DOHH2 (cell line): ENCODE results near the gene CFAP57.

Experiments used
- EZH2phosphoT487 ChIP-seq: fragments of 200-600 bp; sonication (generic); IDR thresholded peaks from 2 replicates; pipeline ENCODE4 v1.6.1; 2017; ENCODE audit warnings: borderline replicate concordance, mild to moderate bottlenecking, antibody characterized with exemption, low read length, moderate library complexity, mixed read lengths
- TF ChIP-seq, protein P1 (sequence below): fragments of 200-600 bp; sonication (generic); IDR thresholded peaks from one replicate; pipeline ENCODE4 v1.5.1; 2014; ENCODE audit warnings: antibody characterized with exemption, mild to moderate bottlenecking, low read depth, low read length; ENCODE audit not compliant: poor library complexity, severe bottlenecking

DNA sequence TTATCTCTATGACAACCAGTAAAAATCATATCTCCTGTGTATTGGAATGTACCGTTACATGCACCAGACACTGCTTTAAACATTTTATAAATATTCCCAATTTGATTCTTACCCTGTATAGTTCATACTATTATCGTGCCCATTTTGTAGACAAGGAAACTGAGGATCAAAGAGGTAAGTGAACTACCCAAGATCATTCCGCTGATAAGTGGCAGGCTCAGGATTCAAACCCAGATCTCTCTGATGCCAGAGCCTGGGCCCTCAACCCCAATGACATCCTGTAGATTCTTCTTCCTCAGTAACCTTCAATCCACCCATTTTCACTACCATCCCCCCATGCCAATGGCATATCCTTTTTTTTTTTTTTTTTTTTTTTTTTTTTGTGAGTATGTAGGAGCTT, 12.3 kb downstream of the CFAP57 start:
- TF ChIP-seq, protein P1, sequence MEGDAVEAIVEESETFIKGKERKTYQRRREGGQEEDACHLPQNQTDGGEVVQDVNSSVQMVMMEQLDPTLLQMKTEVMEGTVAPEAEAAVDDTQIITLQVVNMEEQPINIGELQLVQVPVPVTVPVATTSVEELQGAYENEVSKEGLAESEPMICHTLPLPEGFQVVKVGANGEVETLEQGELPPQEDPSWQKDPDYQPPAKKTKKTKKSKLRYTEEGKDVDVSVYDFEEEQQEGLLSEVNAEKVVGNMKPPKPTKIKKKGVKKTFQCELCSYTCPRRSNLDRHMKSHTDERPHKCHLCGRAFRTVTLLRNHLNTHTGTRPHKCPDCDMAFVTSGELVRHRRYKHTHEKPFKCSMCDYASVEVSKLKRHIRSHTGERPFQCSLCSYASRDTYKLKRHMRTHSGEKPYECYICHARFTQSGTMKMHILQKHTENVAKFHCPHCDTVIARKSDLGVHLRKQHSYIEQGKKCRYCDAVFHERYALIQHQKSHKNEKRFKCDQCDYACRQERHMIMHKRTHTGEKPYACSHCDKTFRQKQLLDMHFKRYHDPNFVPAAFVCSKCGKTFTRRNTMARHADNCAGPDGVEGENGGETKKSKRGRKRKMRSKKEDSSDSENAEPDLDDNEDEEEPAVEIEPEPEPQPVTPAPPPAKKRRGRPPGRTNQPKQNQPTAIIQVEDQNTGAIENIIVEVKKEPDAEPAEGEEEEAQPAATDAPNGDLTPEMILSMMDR = no peak
- TF ChIP-seq EZH2phosphoT487 = no peak
